ENCODE results near the gene CCL23. TPM values are rescaled to one million over a fixed set of nuclear protein-coding genes. Genes with fewer than 3 reads are reported as not detected.

CCL23 gene
- total RNA-seq, 6 donors from 2014 or later: 6.9 to 40.0 (median 16.6) TPM; not detected in 1

DNA sequence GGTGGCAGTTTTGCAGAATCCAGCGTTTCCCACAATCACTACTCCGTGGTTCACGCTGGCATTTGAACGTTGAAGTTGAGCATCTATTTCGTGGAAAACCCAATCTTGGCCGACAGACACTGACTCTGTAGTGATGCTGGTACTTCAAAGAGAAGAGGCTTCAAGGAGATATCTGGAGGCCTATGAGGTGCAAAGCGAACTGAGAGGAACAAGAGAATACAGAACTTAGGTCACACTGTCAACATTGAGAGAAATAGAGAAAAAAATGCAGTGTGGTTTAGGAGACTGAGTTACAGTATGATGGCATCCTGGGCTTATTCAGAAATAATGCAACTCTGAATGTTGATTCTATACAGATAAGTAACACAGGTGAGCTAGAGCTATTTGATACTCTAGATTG is 52.5 kb downstream of the CCL23 start:
- no peak for TF ChIP-seq EP300 (IDR thresholded peaks at IDR 0.05)
- no peak for TF ChIP-seq POLR2A (IDR thresholded peaks at IDR 0.05)
- no peak for TF ChIP-seq POLR2AphosphoS5 (IDR thresholded peaks at IDR 0.05)
- TF ChIP-seq, protein P1, sequence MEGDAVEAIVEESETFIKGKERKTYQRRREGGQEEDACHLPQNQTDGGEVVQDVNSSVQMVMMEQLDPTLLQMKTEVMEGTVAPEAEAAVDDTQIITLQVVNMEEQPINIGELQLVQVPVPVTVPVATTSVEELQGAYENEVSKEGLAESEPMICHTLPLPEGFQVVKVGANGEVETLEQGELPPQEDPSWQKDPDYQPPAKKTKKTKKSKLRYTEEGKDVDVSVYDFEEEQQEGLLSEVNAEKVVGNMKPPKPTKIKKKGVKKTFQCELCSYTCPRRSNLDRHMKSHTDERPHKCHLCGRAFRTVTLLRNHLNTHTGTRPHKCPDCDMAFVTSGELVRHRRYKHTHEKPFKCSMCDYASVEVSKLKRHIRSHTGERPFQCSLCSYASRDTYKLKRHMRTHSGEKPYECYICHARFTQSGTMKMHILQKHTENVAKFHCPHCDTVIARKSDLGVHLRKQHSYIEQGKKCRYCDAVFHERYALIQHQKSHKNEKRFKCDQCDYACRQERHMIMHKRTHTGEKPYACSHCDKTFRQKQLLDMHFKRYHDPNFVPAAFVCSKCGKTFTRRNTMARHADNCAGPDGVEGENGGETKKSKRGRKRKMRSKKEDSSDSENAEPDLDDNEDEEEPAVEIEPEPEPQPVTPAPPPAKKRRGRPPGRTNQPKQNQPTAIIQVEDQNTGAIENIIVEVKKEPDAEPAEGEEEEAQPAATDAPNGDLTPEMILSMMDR (IDR thresholded peaks at IDR 0.05): no peak
- WGBS, 2 donors: 89 to 91% methylated on average over 7 of the region's 7 CpGs
- Histone ChIP-seq H3K27ac (no peak overlapping the region), H3K27me3 (no peaks in the 10 kb centered on the region), H3K4me1 (peaks cover 0 to 5% (median 0%) of the 10 kb centered on the region in 4 donors), H3K36me3 (no peaks in the 10 kb centered on the region), H3K4me3 (no peak overlapping the region), H3K9me3 (no peaks in the 10 kb centered on the region)
- DNase-seq (no peak), ATAC-seq (ENCODE audit: low FRiP score in 2 of 2) (no peak)

DNA sequence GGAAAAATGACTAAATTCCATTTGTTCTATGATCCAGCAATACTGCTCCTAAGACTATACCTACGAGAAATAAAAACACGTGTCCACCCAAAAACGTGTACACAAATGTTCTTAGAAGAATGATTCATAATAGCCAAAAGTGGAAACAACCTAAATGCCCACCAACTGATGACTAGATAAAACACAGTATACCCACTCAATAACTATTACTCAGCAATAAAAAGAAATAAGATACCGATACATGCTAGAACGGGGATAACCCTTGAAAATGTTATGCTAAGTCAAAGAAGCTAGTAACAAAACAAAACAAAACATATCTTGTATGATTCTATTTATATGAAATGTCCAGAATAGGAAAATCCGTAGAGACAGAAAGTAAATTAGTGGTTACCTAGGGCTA is 54.1 kb downstream of the CCL23 start:
- no peak for DNase-seq
- no peaks in the 10 kb centered on the region for H3K36me3 ChIP-seq
- no peak for TF ChIP-seq POLR2AphosphoS5 (IDR thresholded peaks at IDR 0.05)
- TF ChIP-seq, protein P1 (IDR thresholded peaks at IDR 0.05): no peak
- TF ChIP-seq EP300 (IDR thresholded peaks at IDR 0.05): no peak
- no peaks in the 10 kb centered on the region for H3K4me1 ChIP-seq
- H3K27me3 ChIP-seq: no peaks in the 10 kb centered on the region
- H3K4me3 ChIP-seq: no peak overlapping the region
- H3K27ac ChIP-seq: no peak overlapping the region
- ATAC-seq (ENCODE audit: low FRiP score in 2 of 2): no peak
- 73 to 82% methylated on average over 6 of the region's 6 CpGs for WGBS, 2 donors
- H3K9me3 ChIP-seq: no peaks in the 10 kb centered on the region

Other genes starting within 250 kb of the CCL23 start
- gene MMP28, start 222.3 kb downstream of the CCL23 start, total RNA-seq: 100 to 1,000 TPM in 3 of 6 donors, 10 to 100 TPM in 3; 51.1 to 134 (median 98.5) TPM
- gene TAF15, start 208.5 kb downstream of the CCL23 start, total RNA-seq: 100 to 1,000 TPM in 2 of 6 donors, 10 to 100 TPM in 4; 42.4 to 137 (median 93.0) TPM
- gene HEATR9, start 149.1 kb downstream of the CCL23 start, total RNA-seq: under 1 TPM in 2 of 6 donors, not detected in 4; 0.13 to 0.30 TPM
- gene CCL5, start 137.6 kb downstream of the CCL23 start, total RNA-seq: 10 to 100 TPM; 11.5 to 17.6 (median 15.3) TPM
- not detected for gene RDM1, start 87.2 kb downstream of the CCL23 start, total RNA-seq
- not detected for gene LYZL6, start 74.3 kb downstream of the CCL23 start, total RNA-seq
- gene CCL16, start 36.5 kb downstream of the CCL23 start, total RNA-seq: under 1 TPM in 2 of 6 donors, not detected in 4; 0.20 to 0.61 TPM
- 10 to 100 TPM in 2 of 6 donors, 1 to 10 TPM in 4; 1.0 to 90.7 (median 5.6) TPM for gene CCL14, start 31.2 kb downstream of the CCL23 start, total RNA-seq
- 1 to 10 TPM in 2 of 6 donors, under 1 TPM in 2, not detected in 2; 0.72 to 2.6 (median 1.4) TPM for gene CCL15, start 16.4 kb downstream of the CCL23 start, total RNA-seq
- 100 to 1,000 TPM in 4 of 6 donors, 10 to 100 TPM in 2; 50.3 to 250 (median 169) TPM for gene CCL18, start 46.3 kb upstream of the CCL23 start, total RNA-seq
- 10 to 100 TPM in 2 of 6 donors, 1 to 10 TPM in 3, under 1 TPM in 1; 0.55 to 24.9 (median 2.9) TPM for gene CCL3, start 72.2 kb upstream of the CCL23 start, total RNA-seq
- gene CCL4, start 85.9 kb upstream of the CCL23 start, total RNA-seq: 10 to 100 TPM in 4 of 6 donors, 1 to 10 TPM in 2; 5.7 to 24.0 (median 14.1) TPM
- gene TBC1D3B, start 158.7 kb upstream of the CCL23 start, total RNA-seq: 1 to 10 TPM in 5 of 6 donors, not detected in 1; 3.6 to 8.9 (median 7.0) TPM
- 1 to 10 TPM in 2 of 6 donors, under 1 TPM in 1, not detected in 3; 0.54 to 8.4 (median 5.8) TPM for gene CCL3L1, start 178.8 kb upstream of the CCL23 start, total RNA-seq
- 10 to 100 TPM in 1 of 6 donors, 1 to 10 TPM in 4, not detected in 1; 1.7 to 12.6 (median 3.0) TPM for gene CCL4L2, start 193.1 kb upstream of the CCL23 start, total RNA-seq
- gene TBC1D3I, start 246.6 kb upstream of the CCL23 start, total RNA-seq: 1 to 10 TPM in 2 of 6 donors, not detected in 4; 1.4 TPM